Stimulated activated CD4-positive, alpha-beta T cell treated with anti-CD3 and anti-CD28 coated beads, Interleukin-15, amount 100 ng/mL, for 48 hours (primary cell): ENCODE measurements around the gene ARHGAP8.
"Not testable (repeated sequence)": the region's sequence is repeated elsewhere in the genome, so short reads cannot be mapped to it uniquely, and the experiment has no call there.

ENCODE experiments used
- DNase-seq, 2 donors: peaks; one replicate each; pipeline ENCODE4 v3.0.0-alpha.2; 2020; ENCODE audit warnings: low read depth in 2 of 2

The ARHGAP8 gene

DNA sequence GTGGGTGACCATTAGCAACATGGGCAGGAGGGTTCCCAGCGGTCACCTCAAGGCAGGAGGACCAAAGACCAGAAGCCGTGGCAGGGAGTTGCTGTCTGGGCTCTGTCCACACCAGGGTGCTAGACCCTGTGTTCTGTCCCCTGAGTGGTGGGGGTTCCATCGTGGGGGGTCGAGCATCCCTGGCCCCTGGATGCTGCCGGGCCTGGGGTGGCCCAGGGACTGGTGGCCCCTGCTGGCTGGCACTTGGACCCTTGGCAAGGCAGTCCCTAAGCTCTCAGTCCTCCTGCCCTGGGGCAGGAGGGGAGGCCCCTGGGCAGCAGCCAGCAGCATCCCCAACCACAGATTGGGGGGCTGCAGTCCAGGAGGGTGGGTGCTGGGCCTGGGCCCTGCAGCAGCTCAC lies 13.4 kb upstream of the ARHGAP8 start:
- no peak for DNase-seq

DNA sequence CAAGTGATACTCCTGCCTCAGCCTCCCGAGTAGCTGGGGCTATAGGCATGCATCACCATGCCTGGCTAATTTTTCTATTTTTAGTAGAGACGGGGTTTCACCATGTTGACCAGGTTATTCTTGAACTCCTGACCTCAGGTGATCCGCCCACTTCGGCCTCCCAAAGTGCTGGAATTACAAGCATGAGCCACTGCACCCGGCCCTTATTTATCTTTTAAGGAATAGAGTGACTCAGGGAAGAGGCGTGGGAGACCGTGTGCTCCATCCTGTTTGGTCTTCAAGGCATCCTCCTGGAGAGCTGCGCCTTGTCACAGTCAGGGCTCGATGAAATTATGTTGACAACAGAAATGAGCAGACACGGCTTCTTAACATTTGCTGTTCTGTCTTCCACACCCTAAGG lies 12.7 kb upstream of the ARHGAP8 start:
- not testable (repeated sequence) for DNase-seq

DNA sequence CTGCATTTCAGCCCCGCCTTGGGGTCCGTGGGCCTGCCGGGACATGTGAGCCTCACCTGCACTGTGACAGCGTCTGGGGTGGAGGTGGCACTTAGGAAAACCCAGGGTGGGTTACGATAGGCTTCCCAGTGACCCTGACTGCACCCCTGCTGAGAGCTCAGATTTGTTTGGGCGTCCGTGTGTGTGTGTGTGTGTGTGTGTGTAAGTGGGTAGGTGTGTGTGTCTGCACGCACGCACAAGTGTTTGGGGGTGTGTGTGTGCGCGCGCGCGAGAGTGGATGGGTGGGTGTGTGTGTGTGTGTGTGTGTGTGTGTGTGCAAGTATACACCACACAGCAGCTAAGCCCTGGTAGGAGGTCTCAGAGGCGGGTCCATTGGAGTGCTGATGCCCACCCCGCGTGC lies 12.1 kb upstream of the ARHGAP8 start:
- no peak for DNase-seq

DNA sequence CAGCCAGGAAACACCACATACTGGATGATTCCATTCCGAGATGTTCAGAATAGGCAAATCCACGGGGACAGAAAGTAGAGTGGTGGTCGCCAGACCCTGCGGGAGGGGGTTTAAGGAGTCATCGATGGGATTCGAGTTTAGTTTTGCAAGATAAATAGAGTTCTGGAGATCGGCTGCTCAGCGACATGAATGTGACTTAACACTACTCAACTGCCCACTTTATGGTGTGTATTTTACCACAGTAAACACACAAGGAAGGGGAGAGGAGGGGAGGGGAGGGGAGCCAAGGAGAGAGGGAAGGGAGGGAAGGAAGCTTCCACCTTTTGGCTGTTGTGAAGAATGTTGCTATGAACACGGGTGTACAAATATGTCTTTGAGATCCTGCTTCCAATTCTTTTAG lies 10.4 kb upstream of the ARHGAP8 start:
- no peak for DNase-seq

DNA sequence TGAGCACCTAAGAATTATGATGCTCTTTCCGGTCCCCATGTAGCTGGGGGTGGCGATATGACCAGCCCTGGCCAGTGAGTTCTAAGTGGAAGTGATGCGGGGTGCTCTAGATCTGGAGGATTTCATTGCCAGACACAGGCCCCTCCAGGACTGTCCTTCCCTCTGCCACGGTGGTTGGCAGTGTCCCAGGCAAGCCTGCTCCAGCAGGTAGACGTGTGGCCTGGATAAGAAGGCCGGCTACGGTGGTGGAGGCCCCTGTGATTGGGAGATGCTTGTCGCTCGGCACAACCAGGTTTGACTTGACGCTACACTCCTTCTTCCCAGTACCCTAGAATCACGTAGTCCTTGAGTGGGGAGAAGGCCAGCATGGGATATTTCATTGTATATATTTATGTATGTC lies 9.1 kb upstream of the ARHGAP8 start:
- no peak for DNase-seq

DNA sequence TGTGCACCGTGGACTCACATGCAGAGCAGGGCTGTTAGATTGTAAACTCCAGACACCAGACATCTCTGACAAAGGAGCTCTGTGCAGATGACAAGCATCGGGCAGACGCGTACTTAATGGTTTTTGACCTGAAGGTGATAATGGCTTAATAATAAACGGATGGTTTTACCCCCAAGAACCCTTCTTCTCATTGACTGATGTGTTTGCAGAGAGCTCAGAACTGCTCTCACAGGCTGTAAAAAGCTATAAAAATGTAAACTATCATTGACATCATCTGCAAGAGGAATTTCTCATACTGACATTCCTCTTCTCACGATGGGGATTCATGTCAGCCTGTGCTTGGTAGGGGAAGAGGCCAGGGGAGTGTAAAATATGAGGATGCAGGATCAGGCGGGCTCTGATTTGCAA lies 8.6 kb upstream of the ARHGAP8 start:
- DNase-seq: no peak

DNA sequence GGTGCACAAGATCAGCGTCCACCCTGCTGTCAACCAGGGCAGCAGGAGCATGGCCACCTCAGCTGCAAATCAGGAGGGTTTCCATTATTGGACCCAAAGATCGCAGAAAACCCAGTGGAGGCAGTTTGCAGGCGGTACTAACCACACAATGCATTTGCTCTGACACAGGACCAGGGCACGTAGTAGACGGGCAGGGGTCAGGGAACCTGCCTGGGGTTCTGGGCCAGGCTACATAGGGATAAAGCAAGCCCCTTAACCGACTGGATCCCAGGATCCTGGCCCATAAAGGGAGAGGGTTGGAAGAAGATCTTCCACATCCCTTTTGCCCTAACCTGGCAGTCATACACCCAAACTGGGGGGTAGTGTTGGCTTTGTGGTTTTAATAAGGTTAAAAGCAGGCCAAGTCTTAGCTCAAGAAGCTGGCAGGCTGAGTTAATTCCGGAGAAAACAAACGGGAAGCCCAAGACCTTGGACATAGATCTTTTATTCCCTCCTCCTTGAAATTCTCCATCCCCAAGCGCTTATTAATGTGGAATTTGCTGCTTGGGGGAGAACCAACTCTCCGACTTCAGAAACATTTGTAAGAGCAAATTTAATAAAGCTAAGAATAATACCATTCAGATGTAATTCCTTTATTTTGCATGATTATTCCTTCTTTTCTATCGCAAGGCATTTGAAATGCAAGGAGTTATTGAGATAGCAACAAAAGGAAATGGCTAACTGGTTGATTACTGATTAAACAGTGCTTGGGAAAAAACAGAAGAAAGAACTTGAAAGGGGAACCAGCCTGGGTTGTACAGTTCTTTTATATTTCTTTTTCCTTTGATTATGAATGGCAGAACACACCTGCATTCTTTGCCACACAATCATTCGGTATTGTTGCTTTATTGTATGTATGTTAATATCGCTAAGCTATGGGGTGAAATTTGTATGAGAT lies 6.3 kb upstream of the ARHGAP8 start:
- DNase-seq: no peak

DNA sequence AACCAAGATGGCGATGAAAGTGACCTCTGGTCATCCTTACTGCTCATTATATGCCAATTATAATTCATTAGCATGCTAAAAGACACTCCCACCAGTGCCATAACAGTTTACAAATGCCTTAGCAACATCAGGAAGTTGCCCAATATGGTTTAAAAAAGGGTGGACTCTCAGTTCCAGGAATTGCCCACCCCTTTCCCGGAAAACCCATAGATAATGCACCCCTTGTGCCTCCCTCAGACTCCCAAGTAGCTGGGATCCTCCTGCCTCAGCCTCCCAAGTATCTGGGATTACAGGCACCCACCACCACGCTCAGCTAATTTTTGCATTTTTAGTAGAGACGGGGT lies 4.6 kb upstream of the ARHGAP8 start:
- DNase-seq: not testable (repeated sequence)

DNA sequence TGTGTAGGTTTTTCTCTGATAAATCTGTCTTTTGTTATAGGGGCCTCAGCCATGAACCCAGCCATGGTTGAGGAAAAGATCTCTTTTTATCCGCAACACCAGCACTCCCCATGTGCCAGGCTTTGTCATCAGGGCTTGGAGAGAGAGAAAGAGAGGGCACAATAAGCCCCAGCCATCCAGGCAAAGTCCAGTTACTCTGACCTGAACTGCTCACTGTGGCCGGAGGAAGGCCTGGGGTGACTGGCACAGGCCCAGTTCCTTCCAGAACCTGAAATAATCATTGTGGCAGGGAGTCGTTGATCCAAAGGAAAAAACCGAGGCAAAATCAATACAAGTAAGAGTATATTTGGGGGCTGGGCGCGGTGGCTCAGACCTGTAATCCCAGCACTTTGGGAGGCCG lies 3.9 kb upstream of the ARHGAP8 start:
- DNase-seq: no peak

DNA sequence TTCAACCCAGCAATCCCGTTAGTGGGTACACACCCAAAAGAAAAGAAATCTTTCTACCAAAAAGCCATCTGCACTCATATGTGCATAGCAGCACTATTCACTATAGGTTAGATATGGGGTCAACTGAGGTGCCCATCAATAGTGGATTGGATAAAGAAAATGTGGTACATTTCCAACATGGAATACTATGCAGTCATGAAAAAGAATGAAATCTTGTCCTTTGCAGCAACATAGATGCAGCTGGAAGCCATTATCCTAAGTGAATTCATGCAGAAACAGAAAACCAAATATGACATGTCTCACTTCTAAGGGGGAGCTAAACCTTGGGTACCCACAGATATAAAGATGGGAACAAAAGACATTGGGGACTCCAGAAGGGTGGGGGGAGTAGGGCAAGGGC lies 1.9 kb upstream of the ARHGAP8 start:
- no peak for DNase-seq

DNA sequence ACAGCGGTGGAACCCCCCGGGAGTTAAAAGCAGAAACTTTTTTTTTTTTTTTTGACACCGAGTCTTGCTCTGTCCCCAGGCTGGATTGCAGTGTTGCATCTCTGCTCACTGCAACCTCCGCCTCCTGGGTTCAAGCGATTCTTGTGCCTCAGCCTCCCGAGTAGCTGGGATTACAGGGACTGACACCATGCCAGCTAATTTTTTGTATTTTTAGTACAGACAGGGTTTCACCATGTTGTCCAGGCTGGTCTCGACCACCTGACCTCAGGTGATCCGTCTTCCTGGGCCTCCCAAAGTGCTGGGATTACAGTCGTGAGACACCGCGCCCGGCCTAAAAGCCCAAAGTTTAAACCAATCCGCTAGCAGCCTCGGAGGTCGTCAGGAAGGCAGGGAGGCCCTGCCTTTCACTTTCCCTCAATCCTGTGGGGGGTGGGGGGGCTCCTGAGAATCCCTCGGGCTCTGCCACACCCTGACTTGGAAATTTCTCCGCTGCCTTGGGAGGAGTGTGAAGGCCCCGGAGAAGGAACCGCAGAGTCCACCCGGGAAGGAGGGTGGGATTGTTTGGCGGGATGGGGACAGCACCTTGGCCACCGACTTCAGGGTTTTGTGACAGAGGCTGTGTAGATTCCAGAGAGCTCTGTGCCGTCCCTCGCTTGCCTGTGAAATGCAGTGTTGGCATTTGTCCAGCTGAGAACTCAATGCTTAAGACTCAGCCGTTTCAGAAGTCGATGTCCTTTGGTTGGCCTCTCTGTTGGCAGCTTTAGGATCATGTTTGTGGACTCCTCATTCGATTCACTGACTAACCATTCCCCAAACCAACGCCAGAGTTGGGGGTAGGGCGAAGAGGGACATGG lies 1.0 kb downstream of the ARHGAP8 start:
- DNase-seq: no peak

DNA sequence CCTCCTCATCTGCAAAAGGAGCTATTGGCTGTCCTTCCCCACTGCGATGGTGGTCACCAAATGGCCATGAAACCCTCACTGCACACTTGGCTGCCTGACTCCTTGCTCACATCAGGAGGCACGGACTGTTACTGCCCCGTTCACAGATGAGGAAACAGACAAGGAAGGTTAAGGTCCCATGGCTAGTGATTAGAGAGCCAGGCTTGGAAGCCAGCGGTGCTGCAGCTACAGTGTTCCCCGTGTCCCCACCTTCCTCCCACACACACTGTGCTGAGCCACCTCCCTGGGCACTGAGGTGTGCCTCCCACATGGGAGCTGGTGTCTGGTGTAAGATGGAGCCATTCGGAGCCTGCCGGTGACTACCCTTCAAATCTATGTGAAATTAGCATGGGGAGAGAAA lies 2.6 kb downstream of the ARHGAP8 start:
- DNase-seq: no peak

DNA sequence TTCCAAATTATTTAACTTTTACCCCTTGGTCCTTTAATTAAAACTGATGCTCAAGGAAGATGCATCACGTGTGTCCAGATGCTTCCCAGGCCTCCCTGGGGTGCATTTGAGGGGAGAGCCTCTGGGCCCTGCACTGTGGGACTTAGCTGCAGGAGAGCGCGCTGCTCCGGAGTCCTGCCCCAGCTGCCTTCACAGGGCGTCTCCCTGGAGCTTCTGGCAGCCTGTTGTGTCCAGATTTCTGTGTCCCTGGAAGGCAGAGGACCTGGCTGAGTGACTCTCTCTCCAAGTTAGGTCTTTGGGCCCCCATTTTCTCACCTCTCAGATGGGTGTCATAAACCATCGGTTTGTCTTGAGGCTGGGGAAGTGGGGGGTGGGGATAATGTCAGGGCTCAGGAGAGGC lies 3.0 kb downstream of the ARHGAP8 start:
- no peak for DNase-seq

DNA sequence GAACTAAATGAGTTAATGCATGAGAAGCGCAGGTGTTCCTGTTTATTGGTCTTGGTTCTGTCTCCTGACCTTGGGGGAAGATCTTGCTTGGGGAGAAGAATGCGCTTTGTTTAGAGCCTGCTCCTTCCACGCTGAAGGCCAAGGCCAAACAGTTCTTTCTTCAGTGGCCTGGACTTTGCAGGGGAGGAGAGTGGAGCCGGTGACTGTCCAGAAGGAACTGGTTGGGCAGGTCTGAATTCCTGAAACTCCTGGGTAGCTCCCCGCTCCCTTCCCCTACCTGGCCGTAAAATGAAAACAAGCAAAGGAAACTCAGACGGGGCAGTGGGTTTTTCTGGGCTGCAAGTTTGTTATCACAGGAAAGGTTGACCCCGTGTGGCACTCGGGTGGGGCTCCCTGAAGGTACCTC lies 3.6 kb downstream of the ARHGAP8 start:
- DNase-seq: no peak

DNA sequence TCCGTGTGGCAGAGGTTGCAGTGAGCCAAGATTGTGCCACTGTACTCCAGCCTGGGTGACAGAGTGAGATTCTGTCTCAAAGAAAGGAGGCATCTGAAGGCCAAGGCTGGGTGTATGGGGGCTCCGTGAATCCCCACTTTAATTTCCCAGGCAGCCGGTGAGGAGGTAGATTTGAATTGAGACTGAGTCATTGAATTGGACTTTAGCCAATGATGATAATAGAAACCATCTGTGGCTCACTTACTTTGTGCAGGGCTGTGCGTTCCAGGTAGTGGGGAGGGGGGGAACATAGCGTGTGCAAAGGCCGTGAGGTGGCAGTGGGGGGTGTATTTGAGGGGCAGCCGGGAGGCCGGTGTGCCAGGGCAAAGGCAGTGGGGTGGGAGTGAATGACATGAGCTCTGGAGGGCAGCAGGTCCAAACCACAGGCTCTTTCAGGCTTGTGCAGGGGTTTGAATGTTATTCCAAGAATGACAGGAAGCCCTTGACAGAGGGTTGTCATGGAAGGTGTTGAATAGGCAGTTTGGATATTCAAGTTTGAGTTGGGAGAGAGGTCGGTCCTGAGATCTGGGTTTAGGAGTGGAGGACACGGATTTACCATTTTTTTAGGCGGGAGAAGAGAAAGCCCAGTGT lies 6.1 kb downstream of the ARHGAP8 start:
- no peak for DNase-seq

DNA sequence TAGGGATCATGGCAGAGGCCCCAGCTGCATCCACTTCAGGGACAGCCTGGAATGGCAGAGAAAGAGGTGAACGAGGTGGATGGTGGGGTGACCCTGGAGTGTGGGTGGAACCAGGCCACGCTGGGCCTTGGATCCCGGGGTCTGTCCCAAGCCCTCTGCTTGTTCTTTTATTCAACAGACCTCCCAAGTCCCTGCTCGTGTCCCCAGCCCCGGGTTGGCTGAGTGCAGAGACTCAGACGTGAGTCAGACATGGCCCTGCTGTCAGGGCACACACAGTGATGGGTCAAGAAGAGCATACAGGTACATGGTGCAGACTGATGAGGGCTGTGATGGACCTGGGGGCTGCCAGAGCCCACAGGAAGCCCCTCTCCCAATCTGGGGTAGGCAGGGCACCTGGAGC lies 6.6 kb downstream of the ARHGAP8 start:
- no peak for DNase-seq

DNA sequence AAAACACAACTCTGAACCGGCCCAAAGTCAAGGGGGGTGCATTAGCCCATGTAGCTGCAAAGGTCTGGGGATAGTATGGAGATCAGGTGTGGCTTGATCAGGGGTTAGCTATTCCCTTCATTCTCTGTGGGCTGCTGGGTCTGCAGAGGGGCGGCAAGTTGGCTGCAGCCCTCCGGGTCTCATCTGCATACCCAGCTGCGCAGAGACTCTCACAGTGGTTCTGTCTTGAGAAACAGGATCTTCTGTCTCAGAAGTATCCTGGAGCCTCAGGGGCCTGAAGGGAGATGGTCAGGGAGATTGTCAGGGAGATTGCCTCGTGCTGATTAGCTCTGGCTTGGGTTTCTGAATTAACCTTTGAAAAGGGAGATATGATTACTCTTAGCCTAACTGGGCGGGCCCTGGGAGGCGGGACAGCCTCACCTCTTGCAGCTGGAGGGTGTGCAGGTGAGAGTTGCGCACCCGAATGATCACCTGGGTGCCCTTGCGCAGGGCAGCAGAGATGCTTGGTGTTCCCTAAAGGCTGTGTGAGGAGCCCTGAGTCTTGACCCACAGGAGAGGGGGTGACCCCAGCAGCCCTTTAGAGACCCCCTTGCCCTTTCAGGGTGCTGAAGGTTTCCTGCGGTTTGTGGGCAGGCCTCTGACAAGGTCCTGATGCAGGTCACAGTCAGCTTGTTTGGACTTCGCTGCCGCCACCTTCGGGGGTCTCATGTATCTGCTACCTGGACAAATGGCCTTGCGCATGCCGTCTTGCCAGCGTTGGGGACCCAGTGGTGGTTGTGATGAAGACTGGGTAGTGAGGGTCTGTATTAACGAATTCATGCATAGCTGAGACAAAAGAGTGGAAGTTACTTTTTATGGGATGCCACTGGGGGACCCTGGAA lies 7.3 kb downstream of the ARHGAP8 start:
- DNase-seq: no peak

DNA sequence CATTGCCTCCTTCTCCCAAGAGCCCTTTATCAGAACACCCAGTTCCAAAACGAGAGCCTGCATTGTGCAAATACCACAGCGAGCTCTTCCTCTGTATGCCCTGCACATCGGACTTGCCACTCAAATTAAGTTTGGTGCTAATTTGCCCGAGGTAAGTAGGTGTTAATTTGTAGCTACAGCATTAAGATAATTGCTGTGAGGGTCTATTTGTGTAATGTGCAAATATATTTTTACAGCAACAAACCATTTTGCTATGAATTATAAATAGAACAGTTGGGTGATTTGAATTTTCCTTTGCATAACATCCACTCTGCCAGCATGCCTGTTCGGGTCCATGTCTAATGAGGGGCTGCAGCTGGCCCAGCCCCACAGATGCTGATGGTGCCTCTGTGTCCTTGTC lies 8.1 kb downstream of the ARHGAP8 start:
- DNase-seq: no peak

DNA sequence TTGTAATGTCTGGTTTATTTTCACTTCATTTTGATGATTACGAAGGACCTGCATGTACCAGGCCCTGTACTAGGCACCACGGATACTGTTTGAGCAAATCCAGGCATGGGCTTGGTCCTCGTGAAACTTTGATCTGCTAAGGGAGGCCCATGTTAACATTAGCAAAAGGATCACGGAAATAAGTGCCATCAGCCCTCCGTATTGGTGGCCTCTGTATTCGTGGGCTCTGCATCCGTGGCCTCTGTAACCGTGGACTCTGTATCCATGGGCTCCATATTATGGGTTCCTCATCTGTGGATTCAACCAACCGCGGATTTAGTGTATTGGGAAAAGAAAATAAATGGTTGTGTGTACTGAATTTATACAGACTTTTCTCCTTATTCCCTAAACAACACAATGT lies 8.7 kb downstream of the ARHGAP8 start:
- DNase-seq: no peak

DNA sequence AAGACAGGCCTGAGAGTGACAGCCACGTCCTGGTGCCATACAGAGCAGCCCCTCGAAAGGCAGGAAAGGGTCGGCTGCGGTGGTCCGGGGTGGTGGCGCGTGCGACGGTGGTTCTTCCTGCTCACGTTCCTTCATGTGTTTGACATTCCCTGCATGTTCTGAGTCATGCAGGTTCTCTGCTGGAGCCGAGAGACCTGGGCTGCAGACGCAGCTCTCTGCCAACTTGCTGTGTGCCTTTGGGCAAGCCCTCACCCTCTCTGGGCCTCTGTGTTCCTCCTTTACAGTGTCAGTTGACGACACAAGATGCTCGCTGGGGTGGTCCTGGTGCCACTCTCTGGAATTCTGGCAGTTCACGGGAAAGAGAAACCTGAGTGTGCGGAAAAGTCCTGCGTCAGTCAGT lies 12.0 kb downstream of the ARHGAP8 start:
- no peak for DNase-seq

DNA sequence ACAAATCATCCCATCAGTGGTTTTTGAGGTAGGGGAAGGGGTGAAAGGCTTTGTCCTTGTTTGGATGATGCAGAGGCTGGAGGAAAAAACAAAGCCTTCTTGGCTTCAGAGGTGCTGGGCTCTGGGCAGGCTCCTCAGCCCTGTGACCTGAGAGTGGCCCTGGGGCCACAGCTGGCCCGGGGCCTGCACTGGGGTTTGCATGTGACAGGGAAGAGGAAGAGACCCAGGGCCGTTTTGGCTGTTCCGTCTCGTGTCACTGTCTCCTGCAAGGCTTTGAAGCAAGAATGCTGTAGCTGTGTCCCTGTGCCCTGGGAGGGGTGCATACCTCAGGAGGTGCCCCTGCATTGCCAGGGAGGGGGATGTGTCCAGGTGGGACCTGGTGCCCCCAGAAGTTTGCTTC lies 12.6 kb downstream of the ARHGAP8 start:
- DNase-seq: no peak
